Astrocyte (in vitro differentiated cells and primary cell): ENCODE data around the gene RCAN2.

Source experiments
- EZH2 ChIP-seq: IDR thresholded peaks from 2 replicates; pipeline ENCODE4 v1.6.1; 2012; ENCODE audit warnings: mild to moderate bottlenecking, low read length, inconsistent platforms; ENCODE audit not compliant: insufficient read depth
- TF ChIP-seq, protein P1 (sequence below): IDR thresholded peaks from 2 replicates; pipeline ENCODE4 v1.5.1; 2011; ENCODE audit warnings: low read depth, mild to moderate bottlenecking, inconsistent platforms, low read length, moderate library complexity; ENCODE audit not compliant: insufficient read depth

DNA sequence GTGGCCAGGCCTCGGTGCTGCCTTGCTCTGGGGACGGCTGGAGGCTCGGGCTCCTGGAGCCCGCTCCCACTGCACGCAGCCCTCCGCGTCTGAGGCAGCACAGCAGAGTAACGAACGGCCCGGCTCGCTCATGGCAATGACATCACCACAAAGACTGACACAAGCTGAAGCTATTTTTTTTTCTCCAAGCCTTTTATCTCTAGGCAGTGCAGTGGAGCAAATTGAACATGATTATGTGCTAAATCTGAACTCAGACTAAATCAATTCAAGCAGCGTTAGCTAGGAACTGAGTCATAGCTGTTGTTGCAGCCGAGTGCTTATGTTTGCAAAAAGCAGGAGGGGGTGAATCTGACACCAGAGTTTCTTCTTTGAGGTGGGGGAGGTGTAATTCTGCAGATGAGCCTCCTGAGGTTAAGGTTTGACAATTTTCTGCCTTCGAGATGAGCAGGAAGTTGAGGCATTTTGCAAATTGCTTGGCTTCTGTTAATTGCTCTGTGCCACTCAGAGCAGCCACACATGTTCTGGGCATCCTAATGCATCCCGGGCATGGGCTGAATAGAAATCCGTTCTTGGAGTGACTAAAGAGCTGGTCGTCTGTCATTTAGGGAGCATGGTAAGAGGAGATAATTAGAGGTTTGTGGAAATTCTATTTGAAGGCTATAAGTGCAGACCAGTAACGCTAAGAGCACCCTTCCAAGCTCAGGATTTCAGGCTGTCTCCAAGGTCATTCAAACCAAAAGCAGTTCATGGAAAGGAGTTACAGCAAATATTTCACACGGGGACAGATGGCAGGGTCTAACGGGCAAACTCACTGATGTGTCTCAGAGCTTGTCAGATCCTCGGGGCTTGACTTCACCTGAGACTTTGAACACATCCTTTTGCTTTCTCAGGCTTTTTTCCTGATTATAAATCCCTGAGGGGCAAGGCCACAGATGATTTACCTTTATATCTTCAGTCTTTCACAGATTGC, 165.4 kb downstream of the RCAN2 start:
- TF ChIP-seq, protein P1, sequence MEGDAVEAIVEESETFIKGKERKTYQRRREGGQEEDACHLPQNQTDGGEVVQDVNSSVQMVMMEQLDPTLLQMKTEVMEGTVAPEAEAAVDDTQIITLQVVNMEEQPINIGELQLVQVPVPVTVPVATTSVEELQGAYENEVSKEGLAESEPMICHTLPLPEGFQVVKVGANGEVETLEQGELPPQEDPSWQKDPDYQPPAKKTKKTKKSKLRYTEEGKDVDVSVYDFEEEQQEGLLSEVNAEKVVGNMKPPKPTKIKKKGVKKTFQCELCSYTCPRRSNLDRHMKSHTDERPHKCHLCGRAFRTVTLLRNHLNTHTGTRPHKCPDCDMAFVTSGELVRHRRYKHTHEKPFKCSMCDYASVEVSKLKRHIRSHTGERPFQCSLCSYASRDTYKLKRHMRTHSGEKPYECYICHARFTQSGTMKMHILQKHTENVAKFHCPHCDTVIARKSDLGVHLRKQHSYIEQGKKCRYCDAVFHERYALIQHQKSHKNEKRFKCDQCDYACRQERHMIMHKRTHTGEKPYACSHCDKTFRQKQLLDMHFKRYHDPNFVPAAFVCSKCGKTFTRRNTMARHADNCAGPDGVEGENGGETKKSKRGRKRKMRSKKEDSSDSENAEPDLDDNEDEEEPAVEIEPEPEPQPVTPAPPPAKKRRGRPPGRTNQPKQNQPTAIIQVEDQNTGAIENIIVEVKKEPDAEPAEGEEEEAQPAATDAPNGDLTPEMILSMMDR, result no peak
- TF ChIP-seq EZH2, result no peak
